Stimulated activated CD4-positive, alpha-beta T cell treated with anti-CD3 and anti-CD28 coated beads, Interleukin-15, amount 100 ng/mL, for 1 hour (primary cell): ENCODE measurements around the gene ELMO3.

Experiments
- DNase-seq, 2 donors: peaks; one replicate each; pipeline ENCODE4 v3.0.0-alpha.2; 2020; ENCODE audit warnings: low read depth in 1 of 2, low spot score in 1 of 2

Gene ELMO3

GRCh38 chr16:67216612-67217490 lies 17.9 kb downstream of the ELMO3 start:
- no peak for DNase-seq

- no peak for DNase-seq
Observed at GRCh38 chr16:67223992-67224391, 25.1 kb downstream of the ELMO3 start.

- no peak for DNase-seq
Observed at GRCh38 chr16:67226295-67226803, 27.4 kb downstream of the ELMO3 start.

GRCh38 chr16:67226804-67227566 lies 28.1 kb downstream of the ELMO3 start, which contains the start of gene TMEM208:
Gene TMEM208, plus strand, starts transcription at chr16:67227130. Its CDS starts 89 bp downstream, at chr16:67227219.
- DNase-seq, result peak; percentile 96

GRCh38 chr16:67227567-67227921 lies 28.6 kb downstream of the ELMO3 start:
- DNase-seq, result no peak

GRCh38 chr16:67228034-67228785 lies 29.3 kb downstream of the ELMO3 start:
- no peak for DNase-seq

GRCh38 chr16:67228905-67229304 lies 30.0 kb downstream of the ELMO3 start:
- no peak for DNase-seq

- no peak for DNase-seq
Observed at GRCh38 chr16:67229906-67230808, 31.2 kb downstream of the ELMO3 start.

GRCh38 chr16:67230809-67231660 lies 32.1 kb downstream of the ELMO3 start:
- no peak for DNase-seq

GRCh38 chr16:67233596-67233995 lies 34.7 kb downstream of the ELMO3 start:
- DNase-seq, result no peak

GRCh38 chr16:67234180-67234597 lies 35.3 kb downstream of the ELMO3 start:
- DNase-seq, result no peak

- peak in 1 of 2 donors; percentile 29 for DNase-seq
Observed at GRCh38 chr16:67235816-67236562, 37.1 kb downstream of the ELMO3 start.

GRCh38 chr16:67236563-67237395 lies 37.8 kb downstream of the ELMO3 start:
- DNase-seq, result peak; percentile 61 to 65

GRCh38 chr16:67237396-67238277 lies 38.7 kb downstream of the ELMO3 start:
- DNase-seq, result no peak

GRCh38 chr16:67238278-67238575 lies 39.3 kb downstream of the ELMO3 start:
- no peak for DNase-seq

GRCh38 chr16:67238806-67239470 lies 40.0 kb downstream of the ELMO3 start:
- no peak for DNase-seq
